Testis (tissue), 3 donors: Measurements from ENCODE around the gene SDK2. TPM values are rescaled to one million over a fixed set of nuclear protein-coding genes. Genes with fewer than 3 reads are reported as not detected.

Source experiments
- DNase-seq: peaks from one replicate; pipeline ENCODE4 v3.0.0-alpha.2; 2019
- H3K27ac ChIP-seq, 2 donors: fragments of 200-600 bp; sonication (generic); one replicate each; pipeline ENCODE4 v1.5.1; 2019
- H3K27me3 ChIP-seq: fragments of 200-600 bp; sonication (generic); one replicate; pipeline ENCODE4 v1.5.1; 2019
- H3K36me3 ChIP-seq: fragments of 200-600 bp; sonication (generic); one replicate; pipeline ENCODE4 v1.5.1; 2017; ENCODE audit warnings: low read depth; ENCODE audit errors: missing control alignments
- H3K4me1 ChIP-seq: fragments of 200-600 bp; sonication (generic); one replicate; pipeline ENCODE4 v1.5.1; 2019
- H3K4me3 ChIP-seq, 2 donors: fragments of 200-600 bp; sonication (generic); one replicate each; pipeline ENCODE4 v1.5.1; 2017 to 2019
- H3K9me3 ChIP-seq: fragments of 200-600 bp; sonication (generic); one replicate; pipeline ENCODE4 v1.5.1; 2017
- POLR2A ChIP-seq: fragments of 450-650 bp; IDR thresholded peaks from one replicate; pipeline ENCODE4 v1.6.1; 2017; ENCODE audit warnings: antibody characterized with exemption, mild to moderate bottlenecking, moderate library complexity
- WGBS, 2 donors: methylation state at CpG; one replicate each; pipeline ENCODE4 v1.1.5; 2018; 5-methylcytosine and 5-hydroxymethylcytosine counted together
- intact Hi-C: fragments of 100-400 bp; cut with DNase I; formaldehyde crosslinking; loops from one replicate; pipeline ENCODE4 v1.15.1; 2023; ENCODE audit warnings: low total_unique reads
- polyA plus RNA-seq: library from polyadenylated mRNA; stranded (reverse); fragments of 350-450 nt; fragmentation: Illumina TruSeq; extraction: RNeasy Lipid Tissue Mini Kit (QIAGEN cat#74804); gene quantifications from one replicate; pipeline ENCODE4 v1.2.3, GENCODE V29; 2014; ENCODE audit warnings: low read depth, low replicate concordance; ENCODE audit not compliant: insufficient read depth
- total RNA-seq, 2 donors: library from RNA; depleted of rRNA; stranded (reverse); fragments of >200 nt; gene quantifications; one replicate each; pipeline ENCODE4 v1.2.3, GENCODE V29; 2016
- TF ChIP-seq, protein P1 (sequence below), 3 experiments: fragments of 450-650 bp in 2 of 3; fragments of 200-600 bp in 1 of 3; sonication (generic) in 1 of 3; IDR thresholded peaks; one replicate each; pipeline ENCODE4 v1.5.1; 2016 to 2019; ENCODE audit warnings: antibody characterized with exemption in 3 of 3, mild to moderate bottlenecking in 2 of 3, moderate library complexity in 1 of 3

The SDK2 gene
- total and polyA plus RNA-seq, 3 donors from 2014 or later, result 36.9 to 63.4 (median 55.4) TPM

DNA sequence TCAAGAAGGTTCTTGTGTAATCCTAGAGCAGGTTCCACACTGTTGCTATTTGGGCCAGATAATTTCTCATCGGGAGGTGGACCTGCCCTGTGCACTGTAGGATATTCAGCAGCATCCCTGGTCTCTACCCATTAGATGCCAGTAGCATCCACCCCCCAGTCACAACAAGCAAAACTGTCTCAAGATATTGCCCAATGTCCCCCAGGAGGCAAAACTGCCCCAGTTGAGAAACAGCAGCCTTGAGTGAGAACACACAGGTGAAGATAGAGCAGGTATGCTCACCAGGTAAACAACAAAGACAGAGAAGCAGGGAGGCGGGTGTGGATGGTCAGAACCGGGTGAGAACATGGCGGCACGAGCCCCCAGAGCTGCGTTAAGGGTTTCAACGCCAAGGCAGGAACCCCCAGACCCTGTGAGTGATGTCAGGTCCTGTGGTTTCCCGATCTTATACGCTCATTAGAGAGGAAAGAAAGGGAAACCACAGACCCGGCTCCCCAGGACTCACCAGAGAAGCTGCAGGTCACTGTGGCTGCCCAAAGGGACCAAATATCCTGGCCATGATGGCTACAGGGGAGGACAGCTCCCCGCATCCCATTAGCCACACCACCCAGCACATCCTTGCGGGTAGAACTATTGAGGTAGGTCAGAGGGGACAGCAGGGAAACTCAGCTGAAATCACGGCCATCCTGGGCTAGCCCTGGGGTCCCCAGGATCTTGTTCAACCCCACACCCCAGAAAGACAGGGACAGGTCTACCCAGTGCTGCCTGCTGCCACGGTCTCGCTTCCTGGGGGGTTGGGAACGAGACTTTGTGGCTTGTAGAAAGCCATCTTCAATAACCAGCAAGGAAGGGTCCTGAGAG, 353.6 kb downstream of the SDK2 start:
- no peaks in the 10 kb centered on the region for H3K27me3 ChIP-seq
- 71 to 77% methylated on average over 13 to 16 of the region's 16 CpGs for WGBS, 2 donors

DNA sequence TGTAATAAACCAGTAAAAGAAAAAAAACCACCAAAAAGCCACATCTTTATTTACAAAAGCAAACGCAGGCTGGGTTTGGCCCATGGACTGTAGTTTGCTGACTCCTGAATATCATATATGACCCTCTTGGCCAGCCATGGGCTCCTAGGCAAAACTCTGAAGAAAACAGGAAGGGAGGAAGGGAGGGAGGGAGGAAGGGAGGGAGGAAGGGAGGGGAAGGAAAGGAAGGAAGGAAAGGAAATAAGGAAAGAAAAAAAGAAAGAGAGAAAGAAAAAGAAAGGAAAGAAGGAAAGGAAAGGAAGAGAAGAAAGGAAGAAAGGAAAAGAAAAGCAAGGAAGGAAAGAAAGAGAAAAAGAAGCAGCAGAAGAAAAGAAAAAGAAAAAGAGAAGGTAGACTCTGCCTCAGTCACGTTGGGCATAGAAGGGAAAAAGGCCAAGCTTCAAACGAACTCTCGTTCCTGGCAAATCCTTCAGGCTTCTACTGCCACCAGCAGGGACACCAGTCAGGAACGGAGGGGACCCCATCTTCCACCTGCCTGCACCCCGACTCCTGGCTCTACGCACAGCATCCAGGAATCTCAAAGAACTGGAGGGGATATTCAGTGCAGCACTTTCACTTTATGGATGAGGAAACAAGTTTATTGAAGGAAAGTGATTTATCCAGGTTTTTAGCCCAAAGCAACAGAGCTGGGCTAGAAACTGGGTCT, 354.5 kb downstream of the SDK2 start:
- Histone ChIP-seq H3K4me3 (no peak overlapping the region), H3K27ac (peak overlapping the region; percentile 81 to 90), H3K27me3 (no peaks in the 10 kb centered on the region), H3K36me3 (no peaks in the 10 kb centered on the region), H3K9me3 (no peaks in the 10 kb centered on the region), H3K4me1 (peaks cover 96% of the 10 kb centered on the region)
- no peak for DNase-seq
- WGBS, 2 donors, result 46 to 65% methylated on average over 7 of the region's 7 CpGs
- TF ChIP-seq, protein P1, sequence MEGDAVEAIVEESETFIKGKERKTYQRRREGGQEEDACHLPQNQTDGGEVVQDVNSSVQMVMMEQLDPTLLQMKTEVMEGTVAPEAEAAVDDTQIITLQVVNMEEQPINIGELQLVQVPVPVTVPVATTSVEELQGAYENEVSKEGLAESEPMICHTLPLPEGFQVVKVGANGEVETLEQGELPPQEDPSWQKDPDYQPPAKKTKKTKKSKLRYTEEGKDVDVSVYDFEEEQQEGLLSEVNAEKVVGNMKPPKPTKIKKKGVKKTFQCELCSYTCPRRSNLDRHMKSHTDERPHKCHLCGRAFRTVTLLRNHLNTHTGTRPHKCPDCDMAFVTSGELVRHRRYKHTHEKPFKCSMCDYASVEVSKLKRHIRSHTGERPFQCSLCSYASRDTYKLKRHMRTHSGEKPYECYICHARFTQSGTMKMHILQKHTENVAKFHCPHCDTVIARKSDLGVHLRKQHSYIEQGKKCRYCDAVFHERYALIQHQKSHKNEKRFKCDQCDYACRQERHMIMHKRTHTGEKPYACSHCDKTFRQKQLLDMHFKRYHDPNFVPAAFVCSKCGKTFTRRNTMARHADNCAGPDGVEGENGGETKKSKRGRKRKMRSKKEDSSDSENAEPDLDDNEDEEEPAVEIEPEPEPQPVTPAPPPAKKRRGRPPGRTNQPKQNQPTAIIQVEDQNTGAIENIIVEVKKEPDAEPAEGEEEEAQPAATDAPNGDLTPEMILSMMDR (IDR thresholded peaks at IDR 0.05), result no peak
- no peak for TF ChIP-seq POLR2A
- intact Hi-C loops, result no loop called here

More for the DNA sequence above, 353.6 kb downstream of the SDK2 start:
- peaks cover 87% of the 10 kb centered on the region for H3K4me1 ChIP-seq
- peak overlapping the region; percentile 81 to 90 for H3K27ac ChIP-seq
- no peaks in the 10 kb centered on the region for H3K36me3 ChIP-seq
- intact Hi-C loops, result no loop called here
- TF ChIP-seq POLR2A, result no peak
- TF ChIP-seq, protein P1 (IDR thresholded peaks at IDR 0.05), result no peak
- no peak for DNase-seq
- H3K4me3 ChIP-seq, result no peak overlapping the region
- H3K9me3 ChIP-seq, result no peaks in the 10 kb centered on the region

DNA sequence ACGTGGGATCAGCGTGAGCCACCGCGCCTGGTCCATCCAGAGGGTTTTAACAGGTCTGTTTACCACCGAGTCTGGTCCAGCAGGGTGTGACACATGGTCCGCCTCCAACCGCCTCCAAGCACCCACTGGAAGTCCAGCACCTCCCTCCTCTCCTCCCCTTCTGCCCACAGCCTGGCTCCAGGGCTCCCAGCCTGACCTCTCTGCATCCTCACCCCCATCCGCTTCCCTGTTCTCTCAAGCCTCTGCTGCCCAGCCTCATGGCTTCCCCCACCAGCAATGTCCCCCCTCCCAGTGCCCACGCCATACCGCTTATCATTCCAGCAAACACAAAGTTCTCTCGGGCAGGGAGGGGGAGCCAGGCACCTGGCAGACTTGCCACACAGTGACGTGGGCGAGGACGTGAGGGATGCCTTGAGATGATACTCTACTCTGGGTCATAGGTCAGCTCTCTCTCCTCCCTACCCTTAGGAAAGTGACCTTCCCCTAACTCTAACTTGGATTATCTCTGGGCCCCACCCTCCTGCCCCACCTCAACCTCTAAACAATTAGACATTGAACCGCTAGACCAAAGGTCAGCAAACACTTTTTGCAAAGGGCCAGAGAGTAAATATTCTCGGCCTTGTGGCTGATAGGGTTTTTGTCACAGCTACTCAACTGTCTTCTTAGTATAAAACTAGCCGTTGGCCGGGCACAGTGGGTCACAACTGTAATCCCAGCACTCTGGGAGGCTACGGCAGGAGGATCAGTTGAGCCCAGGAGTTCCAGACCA, 355.5 kb downstream of the SDK2 start:
- peaks cover 99% of the 10 kb centered on the region for H3K4me1 ChIP-seq
- WGBS, 2 donors, result 63 to 68% methylated on average over 19 of the region's 19 CpGs
- no peaks in the 10 kb centered on the region for H3K36me3 ChIP-seq
- intact Hi-C loops, result no loop called here
- no peak overlapping the region for H3K4me3 ChIP-seq
- no peaks in the 10 kb centered on the region for H3K27me3 ChIP-seq
- TF ChIP-seq, protein P1 (IDR thresholded peaks at IDR 0.05), result no peak
- TF ChIP-seq POLR2A, result no peak
- DNase-seq, result peak; percentile 90
- peak overlapping the region; percentile 81 to 90 for H3K27ac ChIP-seq
- no peaks in the 10 kb centered on the region for H3K9me3 ChIP-seq

DNA sequence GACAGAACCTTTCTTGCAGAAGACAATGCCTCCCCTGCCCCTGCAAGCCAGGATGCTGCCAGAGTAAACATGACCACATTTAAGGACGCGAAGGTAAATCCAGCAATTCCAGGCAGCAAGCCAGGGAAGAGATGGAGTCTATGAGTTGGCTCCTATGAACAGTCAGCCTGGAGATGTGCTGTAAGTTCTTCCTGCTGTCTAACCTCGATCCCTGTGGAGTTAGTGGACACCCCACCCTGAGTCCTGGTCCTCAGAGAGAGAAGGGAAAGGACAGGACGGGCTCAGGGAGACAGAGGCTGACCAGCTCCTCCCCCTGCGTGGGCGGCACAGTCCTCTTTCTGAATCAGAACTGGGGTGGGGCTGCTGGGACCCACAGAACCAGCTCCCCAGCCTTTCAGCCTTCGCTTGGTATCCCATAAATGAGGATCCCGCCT, 357.4 kb downstream of the SDK2 start:
- Histone ChIP-seq H3K27ac (peak overlapping the region; percentile 45 to 90), H3K36me3 (no peaks in the 10 kb centered on the region), H3K4me1 (peaks cover 95% of the 10 kb centered on the region), H3K4me3 (no peak overlapping the region), H3K9me3 (no peaks in the 10 kb centered on the region), H3K27me3 (no peaks in the 10 kb centered on the region)
- 54 to 57% methylated on average over 8 of the region's 8 CpGs for WGBS, 2 donors
- intact Hi-C loops, result no loop called here
- DNase-seq, result no peak
- TF ChIP-seq, protein P1 (IDR thresholded peaks at IDR 0.05), result no peak
- no peak for TF ChIP-seq POLR2A
